ENCODE results near the gene AVEN.

GRCh38 chr15:33823119-33823518 lies 215.9 kb downstream of the AVEN start:
- TF ChIP-seq TCF12 (IDR thresholded peaks at IDR 0.05; ENCODE audit: low read depth, low read length) (no peak), MAX (IDR thresholded peaks at IDR 0.05) (no peak), BACH1 (IDR thresholded peaks at IDR 0.05; ENCODE audit: low read length) (no peak), KDM1A (IDR thresholded peaks at IDR 0.05; ENCODE audit: borderline replicate concordance, low read length) (no peak), CBX5 (IDR thresholded peaks at IDR 0.05; ENCODE audit: low read depth, low read length) (no peak), CTCF (IDR thresholded peaks at IDR 0.05; ENCODE audit: control extremely low read depth in 1 of 3, insufficient read depth in 1 of 3, low read depth in 1 of 3, low read length in 3 of 3) (no peak), ASH2L (IDR thresholded peaks at IDR 0.05; ENCODE audit: low read length) (no peak), EP300 (IDR thresholded peaks at IDR 0.05; ENCODE audit: borderline replicate concordance in 1 of 2, low read depth in 2 of 2, low read length in 2 of 2) (no peak), YY1 (IDR thresholded peaks at IDR 0.05; ENCODE audit: low read depth, low read length) (no peak), TAF1 (IDR thresholded peaks at IDR 0.05; ENCODE audit: low read depth, low read length) (no peak)

Measured in H1 (cell line).